MM.1S (cell line): Measurements from ENCODE around the gene DNA2.

Experiments
- DNase-seq: peaks from one replicate; pipeline ENCODE4 v3.0.0-alpha.2; 2015
- H2AFZ ChIP-seq: fragments of 300-600 bp; sonication (generic); 2 replicates; pipeline ENCODE4 v1.6.0; 2016; ENCODE audit warnings: antibody characterized with exemption, low read length
- H3F3A ChIP-seq: fragments of 300-600 bp; sonication (generic); 2 replicates; pipeline ENCODE4 v1.6.1; 2016; ENCODE audit warnings: mild to moderate bottlenecking, antibody characterized with exemption, low read length, moderate library complexity, mixed read lengths; ENCODE audit not compliant: insufficient read depth
- H3K27ac ChIP-seq: fragments of 300-600 bp; sonication (generic); 2 replicates; pipeline ENCODE4 v1.5.1; 2016; ENCODE audit warnings: mild to moderate bottlenecking, low read length
- H3K27me3 ChIP-seq: fragments of 300-600 bp; sonication (generic); replicated peaks from 2 replicates; pipeline ENCODE4 v1.6.0; 2016; ENCODE audit warnings: low read length; ENCODE audit not compliant: insufficient read depth
- H3K36me3 ChIP-seq: fragments of 300-600 bp; sonication (generic); replicated peaks from 2 replicates; pipeline ENCODE4 v1.6.1; 2016; ENCODE audit warnings: mild to moderate bottlenecking, low read length, mixed read lengths; ENCODE audit not compliant: insufficient read depth
- H3K4me1 ChIP-seq: fragments of 300-600 bp; sonication (generic); 2 replicates; pipeline ENCODE4 v1.6.1; 2016; ENCODE audit warnings: low read length, mixed read lengths
- H3K4me2 ChIP-seq: fragments of 300-600 bp; sonication (generic); 2 replicates; pipeline ENCODE4 v1.6.0; 2016; ENCODE audit warnings: low read depth, low read length
- H3K4me3 ChIP-seq: fragments of 300-600 bp; sonication (generic); 2 replicates; pipeline ENCODE4 v1.5.1; 2016; ENCODE audit warnings: low read length, mixed read lengths
- H3K79me2 ChIP-seq: fragments of 300-600 bp; sonication (generic); 2 replicates; pipeline ENCODE4 v1.6.1; 2016; ENCODE audit warnings: mixed run types, low read length, mixed read lengths
- H3K9ac ChIP-seq: fragments of 300-600 bp; sonication (generic); 2 replicates; pipeline ENCODE4 v1.6.1; 2016; ENCODE audit warnings: low read length, mixed read lengths
- H3K9me2 ChIP-seq: fragments of 300-600 bp; sonication (generic); replicated peaks from 2 replicates; pipeline ENCODE4 v1.6.1; 2016; ENCODE audit warnings: mild to moderate bottlenecking, low read length, mixed read lengths; ENCODE audit not compliant: insufficient read depth
- H3K9me3 ChIP-seq: fragments of 300-600 bp; sonication (generic); replicated peaks from 2 replicates; pipeline ENCODE4 v1.6.1; 2016; ENCODE audit warnings: mild to moderate bottlenecking, low read length, mixed read lengths; ENCODE audit not compliant: insufficient read depth
- H4K20me1 ChIP-seq: fragments of 300-600 bp; sonication (generic); 2 replicates; pipeline ENCODE4 v1.6.1; 2016; ENCODE audit warnings: mild to moderate bottlenecking, low read length, moderate library complexity, mixed read lengths; ENCODE audit not compliant: insufficient read depth
- EZH2 ChIP-seq: fragments of 300-600 bp; sonication (generic); optimal IDR thresholded peaks from 2 replicates; pipeline ENCODE3; 2017; ENCODE audit warnings: low read depth, mild to moderate bottlenecking, antibody characterized with exemption, low read length, mixed read lengths
- EZH2phosphoT487 ChIP-seq: fragments of 300-600 bp; sonication (generic); IDR thresholded peaks from 2 replicates; pipeline ENCODE4 v1.6.1; 2018; ENCODE audit warnings: antibody characterized with exemption, low read length
- TF ChIP-seq, protein P1 (sequence below): fragments of 300-600 bp; sonication (generic); IDR thresholded peaks from 2 replicates; pipeline ENCODE4 v1.5.1; 2016; ENCODE audit warnings: antibody characterized with exemption, low read length, mixed read lengths

DNA2 gene

GRCh38 chr10:68403701-68404100 lies 68.1 kb downstream of the DNA2 start:
- no peak overlapping the region for H3K4me2 ChIP-seq
- peaks cover 47% of the 10 kb centered on the region for H3K79me2 ChIP-seq

GRCh38 chr10:68402276-68402675 lies 69.5 kb downstream of the DNA2 start:
- no peak overlapping the region for H3K4me3 ChIP-seq
- peaks cover 8% of the 10 kb centered on the region for H3K4me1 ChIP-seq
- no peak overlapping the region for H3K4me2 ChIP-seq
- H3F3A ChIP-seq: no peaks in the 10 kb centered on the region
- H3K36me3 ChIP-seq: no peaks in the 10 kb centered on the region; the same call in 1 of the 2 replicates
- H4K20me1 ChIP-seq: no peaks in the 10 kb centered on the region
- H3K27me3 ChIP-seq: no peaks in the 10 kb centered on the region
- H3K79me2 ChIP-seq: peaks cover 47% of the 10 kb centered on the region
- H3K9me2 ChIP-seq: no peaks in the 10 kb centered on the region
- H3K9ac ChIP-seq: no peak overlapping the region
- DNase-seq: no peak
- no peaks in the 10 kb centered on the region for H3K9me3 ChIP-seq
- TF ChIP-seq EZH2: no peak
- TF ChIP-seq, protein P1, sequence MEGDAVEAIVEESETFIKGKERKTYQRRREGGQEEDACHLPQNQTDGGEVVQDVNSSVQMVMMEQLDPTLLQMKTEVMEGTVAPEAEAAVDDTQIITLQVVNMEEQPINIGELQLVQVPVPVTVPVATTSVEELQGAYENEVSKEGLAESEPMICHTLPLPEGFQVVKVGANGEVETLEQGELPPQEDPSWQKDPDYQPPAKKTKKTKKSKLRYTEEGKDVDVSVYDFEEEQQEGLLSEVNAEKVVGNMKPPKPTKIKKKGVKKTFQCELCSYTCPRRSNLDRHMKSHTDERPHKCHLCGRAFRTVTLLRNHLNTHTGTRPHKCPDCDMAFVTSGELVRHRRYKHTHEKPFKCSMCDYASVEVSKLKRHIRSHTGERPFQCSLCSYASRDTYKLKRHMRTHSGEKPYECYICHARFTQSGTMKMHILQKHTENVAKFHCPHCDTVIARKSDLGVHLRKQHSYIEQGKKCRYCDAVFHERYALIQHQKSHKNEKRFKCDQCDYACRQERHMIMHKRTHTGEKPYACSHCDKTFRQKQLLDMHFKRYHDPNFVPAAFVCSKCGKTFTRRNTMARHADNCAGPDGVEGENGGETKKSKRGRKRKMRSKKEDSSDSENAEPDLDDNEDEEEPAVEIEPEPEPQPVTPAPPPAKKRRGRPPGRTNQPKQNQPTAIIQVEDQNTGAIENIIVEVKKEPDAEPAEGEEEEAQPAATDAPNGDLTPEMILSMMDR: no peak
- no peak for TF ChIP-seq EZH2phosphoT487
- no peak overlapping the region for H3K27ac ChIP-seq
- no peak overlapping the region for H2AFZ ChIP-seq

More at GRCh38 chr10:68403701-68404100, 68.1 kb downstream of the DNA2 start:
- peaks cover 8% of the 10 kb centered on the region for H3K4me1 ChIP-seq
- TF ChIP-seq EZH2phosphoT487 (no peak), EZH2 (no peak)
- TF ChIP-seq, protein P1: no peak
- no peak overlapping the region for H3K9ac ChIP-seq
- no peak for DNase-seq
- no peaks in the 10 kb centered on the region for H3K27me3 ChIP-seq
- H3K9me2 ChIP-seq: no peaks in the 10 kb centered on the region
- H3K36me3 ChIP-seq: no peaks in the 10 kb centered on the region; the same call in 1 of the 2 replicates
- no peak overlapping the region for H3K4me3 ChIP-seq
- H3F3A ChIP-seq: no peaks in the 10 kb centered on the region
- H3K9me3 ChIP-seq: no peaks in the 10 kb centered on the region
- H4K20me1 ChIP-seq: no peaks in the 10 kb centered on the region
- H2AFZ ChIP-seq: no peak overlapping the region
- no peak overlapping the region for H3K27ac ChIP-seq

DNA sequence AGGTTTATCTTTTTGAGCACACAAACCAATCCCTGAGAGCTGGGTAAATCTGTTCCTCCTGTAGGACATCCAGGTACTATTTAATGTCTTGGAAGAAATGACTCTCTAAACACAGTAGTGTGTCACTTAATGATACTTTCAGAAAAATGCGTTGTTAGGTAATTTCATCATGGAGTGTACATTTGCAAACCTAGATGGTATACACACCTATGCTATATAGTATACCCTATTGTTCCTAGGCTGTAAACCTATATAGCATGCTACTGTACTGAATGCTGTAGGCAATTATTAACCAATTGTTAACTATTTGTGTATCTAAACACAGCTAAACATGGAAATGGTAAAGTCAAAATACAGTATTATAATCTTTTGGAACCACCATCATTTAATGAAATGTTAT lies 74.8 kb downstream of the DNA2 start:
- no peaks in the 10 kb centered on the region for H3K9me3 ChIP-seq
- H3K4me1 ChIP-seq: no peaks in the 10 kb centered on the region
- no peak overlapping the region for H3K9ac ChIP-seq
- no peaks in the 10 kb centered on the region for H3K79me2 ChIP-seq
- no peaks in the 10 kb centered on the region for H3F3A ChIP-seq
- H3K9me2 ChIP-seq: no peaks in the 10 kb centered on the region
- no peaks in the 10 kb centered on the region for H4K20me1 ChIP-seq
- no peak overlapping the region for H3K27ac ChIP-seq
- H3K27me3 ChIP-seq: no peaks in the 10 kb centered on the region
- TF ChIP-seq EZH2phosphoT487 (no peak), EZH2 (no peak)
- TF ChIP-seq, protein P1: no peak
- DNase-seq: no peak
- H3K4me2 ChIP-seq: no peak overlapping the region
- no peaks in the 10 kb centered on the region; the same call in 1 of the 2 replicates for H3K36me3 ChIP-seq
- no peak overlapping the region for H2AFZ ChIP-seq
- no peak overlapping the region for H3K4me3 ChIP-seq
